GM12864 (cell line): ENCODE results near the gene MNT.

Experiments used
- DNase-seq: peaks from one replicate; pipeline ENCODE4 v3.0.0-alpha.2; 2011; ENCODE audit warnings: low read depth
- H3K4me3 ChIP-seq: 2 replicates; pipeline ENCODE4 v1.5.1; 2011; ENCODE audit warnings: mild to moderate bottlenecking, low read depth, low read length, control low read depth
- CTCF ChIP-seq: IDR thresholded peaks from 2 replicates; pipeline ENCODE4 v1.5.1; 2011; ENCODE audit warnings: low read depth, mild to moderate bottlenecking, moderate library complexity, low read length, control low read depth, inconsistent platforms; ENCODE audit errors: missing control alignments

Gene MNT

DNA sequence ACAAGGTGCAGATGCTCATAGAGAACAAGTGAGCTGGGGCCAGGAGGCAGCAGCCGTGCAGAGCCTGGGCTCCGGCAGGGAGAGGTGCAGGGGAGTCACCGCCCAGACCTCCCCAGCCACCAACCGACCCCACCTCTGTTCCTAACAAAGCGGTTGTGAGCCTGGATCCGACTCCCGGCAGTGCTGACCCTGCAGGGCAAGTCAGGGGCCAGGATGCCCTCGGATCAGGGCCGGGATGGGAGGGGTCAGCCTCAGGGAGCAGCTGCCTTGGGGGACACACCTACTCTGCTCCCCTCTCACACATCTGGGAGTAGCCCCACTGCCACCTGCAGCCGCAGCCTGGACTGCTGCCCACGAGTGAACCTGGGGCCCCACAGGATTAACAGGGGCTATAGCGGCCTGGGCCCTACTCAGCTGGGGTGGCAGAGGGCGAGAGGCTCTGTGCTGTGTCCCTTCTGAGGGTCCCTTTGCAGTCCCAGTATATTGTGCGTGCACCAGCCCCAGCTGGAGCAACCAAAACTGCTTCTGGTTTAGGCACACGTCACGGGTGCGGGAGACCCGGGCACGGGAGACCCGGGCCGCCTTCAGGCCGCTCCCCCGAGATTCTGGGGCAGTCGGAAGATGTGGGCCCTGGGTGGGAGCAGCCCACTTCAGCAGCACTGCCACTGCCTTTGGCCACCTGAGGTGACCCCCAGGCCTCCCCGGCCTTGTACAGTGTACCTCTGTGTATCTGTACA lies 21.2 kb downstream of the MNT start:
- no peak overlapping the region for H3K4me3 ChIP-seq

DNA sequence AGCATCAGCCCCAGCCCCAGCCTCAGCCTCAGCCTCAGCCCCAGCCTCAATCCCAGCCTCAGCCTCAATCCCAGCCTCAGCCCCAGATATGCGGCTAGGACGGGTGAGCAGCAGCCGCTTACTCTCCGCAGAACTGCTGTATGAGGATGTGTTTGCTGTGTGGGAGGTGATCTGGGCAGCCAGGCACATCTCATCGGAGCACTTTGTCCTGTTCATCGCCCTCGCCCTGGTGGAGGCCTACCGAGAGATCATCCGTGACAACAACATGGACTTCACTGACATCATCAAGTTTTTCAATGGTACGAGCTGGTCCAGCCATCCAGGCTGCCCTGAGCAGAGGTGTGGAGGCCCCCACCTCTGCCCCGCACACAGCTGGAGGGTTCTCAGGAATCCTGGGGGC lies 22.0 kb downstream of the MNT start:
- no peak overlapping the region for H3K4me3 ChIP-seq
- TF ChIP-seq CTCF, result no peak

More for the DNA sequence above, 21.2 kb downstream of the MNT start:
- TF ChIP-seq CTCF, result no peak
- no peak for DNase-seq

GRCh38 chr17:2377659-2378058 lies 23.2 kb downstream of the MNT start:
- DNase-seq, result no peak
- H3K4me3 ChIP-seq, result no peak overlapping the region
- TF ChIP-seq CTCF, result no peak

More for the DNA sequence above, 22.0 kb downstream of the MNT start:
- DNase-seq, result no peak

- no peak overlapping the region for H3K4me3 ChIP-seq
- no peak for TF ChIP-seq CTCF
Observed at GRCh38 chr17:2376107-2376506, 24.8 kb downstream of the MNT start.

DNA sequence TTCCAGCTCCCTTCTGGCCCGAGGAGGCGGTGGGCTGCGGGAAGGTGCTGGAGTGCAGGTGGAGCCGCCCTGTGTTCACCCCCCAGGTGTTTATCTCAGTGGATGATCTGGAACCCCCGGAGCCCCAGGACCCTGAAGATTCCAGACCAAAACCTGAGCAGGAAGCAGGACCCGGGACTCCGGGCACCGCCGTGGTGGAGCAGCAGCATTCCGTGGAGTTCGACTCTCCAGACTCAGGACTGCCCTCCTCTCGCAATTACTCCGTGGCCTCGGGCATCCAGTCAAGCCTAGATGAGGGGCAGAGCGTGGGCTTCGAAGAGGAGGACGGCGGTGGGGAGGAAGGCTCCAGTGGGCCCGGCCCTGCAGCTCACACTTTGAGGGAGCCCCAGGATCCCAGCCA lies 25.5 kb downstream of the MNT start:
- no peak for DNase-seq
- TF ChIP-seq CTCF, result no peak
- no peak overlapping the region for H3K4me3 ChIP-seq

More at GRCh38 chr17:2376107-2376506, 24.8 kb downstream of the MNT start:
- DNase-seq, result no peak

DNA sequence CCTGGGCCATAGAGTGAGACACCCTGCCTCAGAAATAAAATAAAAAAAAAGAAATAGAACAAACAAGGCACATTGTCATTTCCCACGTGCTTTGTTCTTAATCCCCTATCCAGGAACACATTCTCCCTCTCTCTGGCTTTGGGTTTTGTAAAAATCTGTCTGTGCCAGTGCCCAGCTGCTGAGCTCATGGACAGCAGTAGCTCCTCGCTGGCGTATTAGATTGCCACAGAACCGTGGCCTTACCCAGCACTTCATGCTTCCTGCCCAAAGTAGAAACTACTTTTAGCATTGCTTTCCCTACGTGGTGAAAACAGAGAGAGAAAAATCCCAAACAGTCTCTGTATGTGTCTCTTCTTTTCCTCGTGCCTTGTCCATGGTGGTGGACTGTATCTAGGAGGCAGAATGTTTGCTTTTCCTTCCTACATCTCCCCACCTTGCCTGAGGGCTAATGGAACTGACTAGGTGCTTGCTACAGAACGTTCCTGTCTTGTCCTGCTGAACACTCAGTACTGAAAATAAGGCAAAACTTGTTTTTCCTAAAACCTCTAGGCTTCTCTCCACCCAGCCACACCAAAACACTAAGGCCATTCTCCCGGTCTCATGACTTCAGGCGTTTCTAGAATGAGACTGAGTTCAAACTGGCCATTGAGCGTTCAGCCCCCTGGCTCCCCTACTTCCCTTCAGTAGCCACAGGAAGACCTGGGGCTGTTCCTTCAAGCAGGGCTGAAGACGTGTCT lies 26.1 kb downstream of the MNT start:
- no peak for DNase-seq
- no peak for TF ChIP-seq CTCF

More for the DNA sequence above, 26.1 kb downstream of the MNT start:
- no peak overlapping the region for H3K4me3 ChIP-seq
